Measurements from ENCODE around the gene TEX51. TPM values are rescaled to one million over a fixed set of nuclear protein-coding genes. Genes with fewer than 3 reads are reported as not detected.

The TEX51 gene
- total RNA-seq, 4 donors from 2014 or later: not detected

DNA sequence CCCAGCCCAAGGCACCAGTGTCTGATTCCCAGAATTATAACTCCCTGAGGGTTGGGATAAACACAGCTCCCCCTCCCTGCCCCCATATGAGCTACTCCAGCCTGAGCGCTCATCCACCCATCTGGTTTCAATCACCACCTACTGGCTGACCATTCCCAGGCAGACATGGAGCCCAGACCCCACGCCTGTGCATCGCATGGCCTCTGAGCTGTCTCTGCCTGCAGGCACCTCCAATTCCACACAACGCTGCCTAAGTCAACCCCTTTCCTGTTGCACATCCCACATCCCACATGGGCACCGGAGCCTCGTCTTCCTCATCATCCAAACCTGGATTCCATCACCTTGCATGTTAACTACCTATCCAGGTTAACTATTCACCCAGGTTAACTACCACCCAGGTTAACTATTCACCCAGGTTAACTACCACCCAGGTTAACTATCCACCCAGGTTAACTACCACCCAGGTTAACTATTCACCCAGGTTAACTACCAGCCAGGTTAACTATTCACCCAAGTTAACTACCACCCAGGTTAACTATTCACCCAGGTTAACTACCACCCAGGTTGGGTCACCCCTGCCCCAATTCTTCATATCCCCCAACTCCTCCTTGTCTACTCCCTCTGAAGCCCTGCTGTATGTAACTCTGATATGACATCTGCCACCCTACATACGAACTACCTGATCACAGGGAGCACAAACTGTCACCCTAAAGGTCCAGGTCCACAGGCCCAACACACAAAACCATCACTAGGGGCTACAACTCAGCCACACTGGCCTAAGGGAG, 47.8 kb downstream of the TEX51 start:
- Histone ChIP-seq H3K27ac (no peak overlapping the region), H3K27me3 (no peaks in the 10 kb centered on the region), H3K36me3 (no peaks in the 10 kb centered on the region), H3K4me3 (no peak overlapping the region), H3K9me3 (peaks cover 3 to 4% of the 10 kb centered on the region in 2 donors), H3K4me1 (peaks cover 0 to 4% (median 2%) of the 10 kb centered on the region in 4 donors)
- TF ChIP-seq, protein P1, sequence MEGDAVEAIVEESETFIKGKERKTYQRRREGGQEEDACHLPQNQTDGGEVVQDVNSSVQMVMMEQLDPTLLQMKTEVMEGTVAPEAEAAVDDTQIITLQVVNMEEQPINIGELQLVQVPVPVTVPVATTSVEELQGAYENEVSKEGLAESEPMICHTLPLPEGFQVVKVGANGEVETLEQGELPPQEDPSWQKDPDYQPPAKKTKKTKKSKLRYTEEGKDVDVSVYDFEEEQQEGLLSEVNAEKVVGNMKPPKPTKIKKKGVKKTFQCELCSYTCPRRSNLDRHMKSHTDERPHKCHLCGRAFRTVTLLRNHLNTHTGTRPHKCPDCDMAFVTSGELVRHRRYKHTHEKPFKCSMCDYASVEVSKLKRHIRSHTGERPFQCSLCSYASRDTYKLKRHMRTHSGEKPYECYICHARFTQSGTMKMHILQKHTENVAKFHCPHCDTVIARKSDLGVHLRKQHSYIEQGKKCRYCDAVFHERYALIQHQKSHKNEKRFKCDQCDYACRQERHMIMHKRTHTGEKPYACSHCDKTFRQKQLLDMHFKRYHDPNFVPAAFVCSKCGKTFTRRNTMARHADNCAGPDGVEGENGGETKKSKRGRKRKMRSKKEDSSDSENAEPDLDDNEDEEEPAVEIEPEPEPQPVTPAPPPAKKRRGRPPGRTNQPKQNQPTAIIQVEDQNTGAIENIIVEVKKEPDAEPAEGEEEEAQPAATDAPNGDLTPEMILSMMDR (IDR thresholded peaks at IDR 0.05): no peak
- no peak for TF ChIP-seq POLR2A (IDR thresholded peaks at IDR 0.05)
- no peak for TF ChIP-seq POLR2AphosphoS5 (IDR thresholded peaks at IDR 0.05)
- no peak for TF ChIP-seq EP300 (IDR thresholded peaks at IDR 0.05; ENCODE audit: low read depth)
- whole genome bisulfite sequencing, 2 donors (ENCODE audit: low coverage in 1 of 2): 50 to 68% methylated on average over 1 to 7 of the region's 7 CpGs
- in situ Hi-C loops (cut with MboI; ENCODE audit: low pct_ligation_motif_present in 1 of 4, low pct_unique_long_range_greater_than_20kb in 1 of 4, low sequenced_read_pairs in 3 of 4) (no loop called here), intact Hi-C loops (cut with DNase I; ENCODE audit: low total_unique reads) (no loop called here)
- no peak for DNase-seq

DNA sequence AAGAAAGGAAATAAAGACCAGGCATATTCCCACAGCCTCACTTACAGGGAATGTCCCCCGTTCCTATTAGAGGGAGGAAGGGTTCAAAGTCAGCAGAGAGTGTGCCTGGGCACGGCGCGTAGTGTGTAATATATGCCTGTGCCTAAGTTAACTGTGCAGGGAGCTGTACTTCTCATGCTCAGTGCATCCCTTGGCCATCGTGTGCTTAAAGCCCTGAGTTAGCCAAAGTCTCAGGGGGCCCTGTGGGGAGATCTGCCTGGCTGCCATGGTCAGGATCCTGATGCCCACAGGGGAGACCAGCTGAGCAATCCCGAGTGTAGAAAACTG, 48.4 kb downstream of the TEX51 start:
- H3K4me3 ChIP-seq: no peak overlapping the region
- in situ Hi-C loops (cut with MboI; ENCODE audit: low pct_ligation_motif_present in 1 of 4, low pct_unique_long_range_greater_than_20kb in 1 of 4, low sequenced_read_pairs in 3 of 4): no loop called here
- H3K27ac ChIP-seq: no peak overlapping the region
- 72 to 86% methylated on average over 1 to 6 of the region's 6 CpGs for WGBS, 2 donors (ENCODE audit: low coverage in 1 of 2)
- peaks cover 0 to 4% (median 2%) of the 10 kb centered on the region in 4 donors for H3K4me1 ChIP-seq
- no peaks in the 10 kb centered on the region for H3K27me3 ChIP-seq
- intact Hi-C loops (cut with DNase I; ENCODE audit: low total_unique reads): no loop called here
- no peak for DNase-seq
- no peaks in the 10 kb centered on the region for H3K36me3 ChIP-seq
- TF ChIP-seq POLR2AphosphoS5 (IDR thresholded peaks at IDR 0.05): no peak
- TF ChIP-seq, protein P1 (IDR thresholded peaks at IDR 0.05): no peak
- TF ChIP-seq EP300 (IDR thresholded peaks at IDR 0.05; ENCODE audit: low read depth): no peak
- no peak for TF ChIP-seq POLR2A (IDR thresholded peaks at IDR 0.05)
- peaks cover 3 to 4% of the 10 kb centered on the region in 2 donors for H3K9me3 ChIP-seq

DNA sequence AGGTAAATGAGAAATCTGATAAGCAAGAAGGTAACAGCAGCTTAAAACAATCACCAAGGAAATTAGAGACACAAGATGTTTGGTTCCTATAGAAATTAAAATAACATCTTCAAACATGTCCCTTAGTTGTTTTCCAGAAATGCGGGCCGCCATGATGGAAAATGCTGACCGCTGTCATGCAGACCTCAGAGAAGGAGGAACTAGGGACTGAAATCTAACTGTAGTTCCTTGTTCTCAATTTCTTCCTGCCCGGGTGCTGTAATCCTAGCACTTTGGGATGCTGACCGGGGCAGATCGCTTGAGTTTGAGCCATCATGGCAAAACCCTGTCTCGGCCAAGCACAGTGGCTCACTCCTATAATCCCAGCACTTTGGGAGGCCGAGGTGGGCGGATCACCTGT, 51.1 kb downstream of the TEX51 start:
- in situ Hi-C loops (cut with MboI; ENCODE audit: low pct_ligation_motif_present in 1 of 4, low pct_unique_long_range_greater_than_20kb in 1 of 4, low sequenced_read_pairs in 3 of 4): no loop called here
- no peak for DNase-seq
- intact Hi-C loops (cut with DNase I; ENCODE audit: low total_unique reads): loop anchor here (1.0 kb wide), 1 partner anchor 26 kb away; no protein-coding TSS in a partner anchor
- H3K27ac ChIP-seq: no peak overlapping the region
- H3K36me3 ChIP-seq: no peaks in the 10 kb centered on the region
- H3K4me3 ChIP-seq: no peak overlapping the region
- no peak for TF ChIP-seq EP300 (IDR thresholded peaks at IDR 0.05; ENCODE audit: low read depth)
- TF ChIP-seq POLR2AphosphoS5 (IDR thresholded peaks at IDR 0.05): no peak
- no peak for TF ChIP-seq POLR2A (IDR thresholded peaks at IDR 0.05)
- TF ChIP-seq, protein P1 (IDR thresholded peaks at IDR 0.05): no peak
- H3K9me3 ChIP-seq: no peaks in the 10 kb centered on the region
- no peaks in the 10 kb centered on the region for H3K27me3 ChIP-seq
- WGBS, 2 donors (ENCODE audit: low coverage in 1 of 2): 88% methylated on average over 9 of the region's 9 CpGs; no CpG with 5 or more reads in 1 of the 2 donors
- H3K4me1 ChIP-seq: peaks cover 0 to 10% (median 2%) of the 10 kb centered on the region in 4 donors

DNA sequence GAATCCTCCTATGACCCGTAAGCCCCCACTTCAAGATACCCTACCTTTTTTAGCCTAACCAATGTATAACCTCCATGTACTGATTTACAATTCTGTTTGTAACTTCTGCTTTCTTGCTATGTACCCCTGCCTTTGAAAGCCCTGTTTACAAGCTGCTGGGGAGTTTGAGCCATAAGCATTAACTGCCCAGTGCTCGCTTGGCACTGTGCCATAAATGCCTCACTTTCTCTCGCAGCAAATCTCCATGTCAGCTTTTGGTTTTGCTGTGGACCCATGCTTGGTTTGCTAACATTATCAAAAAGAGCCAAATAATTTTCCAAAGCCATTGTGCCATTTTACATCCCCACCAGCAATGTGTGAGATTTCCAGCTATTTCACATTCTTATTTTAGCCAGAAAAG, 51.8 kb downstream of the TEX51 start:
- Histone ChIP-seq H3K36me3 (no peaks in the 10 kb centered on the region), H3K27ac (no peak overlapping the region), H3K9me3 (no peaks in the 10 kb centered on the region), H3K27me3 (no peaks in the 10 kb centered on the region), H3K4me1 (peaks cover 0 to 10% (median 2%) of the 10 kb centered on the region in 4 donors), H3K4me3 (no peak overlapping the region)
- in situ Hi-C loops (cut with MboI; ENCODE audit: low pct_ligation_motif_present in 1 of 4, low pct_unique_long_range_greater_than_20kb in 1 of 4, low sequenced_read_pairs in 3 of 4) (no loop called here), intact Hi-C loops (cut with DNase I; ENCODE audit: low total_unique reads) (no loop called here)
- DNase-seq: no peak
- 76 to 78% methylated on average over 3 of the region's 3 CpGs for WGBS, 2 donors (ENCODE audit: low coverage in 1 of 2)
- TF ChIP-seq EP300 (IDR thresholded peaks at IDR 0.05; ENCODE audit: low read depth) (no peak), POLR2AphosphoS5 (IDR thresholded peaks at IDR 0.05) (no peak), POLR2A (IDR thresholded peaks at IDR 0.05) (no peak)
- TF ChIP-seq, protein P1 (IDR thresholded peaks at IDR 0.05): no peak

Other genes with a start within 250 kb of the TEX51 start
- gene GYPC, start 242.7 kb upstream of the TEX51 start, total RNA-seq: 10 to 100 TPM; 19.1 to 40.2 (median 28.5) TPM
- 10 to 100 TPM; 33.3 to 39.7 (median 38.4) TPM for gene BIN1, start 208.3 kb downstream of the TEX51 start, total RNA-seq